Thymus (tissue), 11 donors: ENCODE measurements around the gene UBR1. TPM values are rescaled to one million over a fixed set of nuclear protein-coding genes. Genes with fewer than 3 reads are reported as not detected.

Source experiments
- DNase-seq, 9 donors: peaks; one replicate each; pipeline ENCODE4 v3.0.0-alpha.2; 2013; ENCODE audit warnings: low spot score in 9 of 9, low read depth in 6 of 9, missing footprints in 1 of 9
- H3K27ac ChIP-seq, 2 donors: one replicate each; pipeline ENCODE4 v1.5.1; 2013; ENCODE audit warnings: control low read depth in 1 of 2, low read depth in 1 of 2, low read length in 1 of 2, mild to moderate bottlenecking in 1 of 2, moderate library complexity in 1 of 2
- H3K27me3 ChIP-seq, 2 donors: one replicate each; pipeline ENCODE4 v1.5.1; 2013; ENCODE audit warnings: low read length in 1 of 2; ENCODE audit not compliant: control insufficient read depth in 2 of 2, insufficient read depth in 1 of 2
- H3K36me3 ChIP-seq, 2 donors: one replicate each; pipeline ENCODE4 v1.5.1; 2013; ENCODE audit warnings: low read length in 1 of 2, mild to moderate bottlenecking in 1 of 2, moderate library complexity in 1 of 2; ENCODE audit not compliant: control insufficient read depth in 2 of 2, insufficient read depth in 2 of 2
- H3K4me1 ChIP-seq, 2 donors: one replicate each; pipeline ENCODE4 v1.5.1; 2013; ENCODE audit warnings: low read length in 2 of 2; ENCODE audit not compliant: control insufficient read depth in 2 of 2, insufficient read depth in 2 of 2
- H3K4me3 ChIP-seq, 2 donors: one replicate each; pipeline ENCODE4 v1.5.1; 2013; ENCODE audit warnings: low read length in 2 of 2, control low read depth in 1 of 2, mild to moderate bottlenecking in 1 of 2
- H3K9me3 ChIP-seq, 2 donors: one replicate each; pipeline ENCODE4 v1.5.1; 2013; ENCODE audit warnings: low read length in 1 of 2, mild to moderate bottlenecking in 1 of 2; ENCODE audit not compliant: control insufficient read depth in 2 of 2, insufficient read depth in 1 of 2
- WGBS: extraction: QIAGEN DNeasy Blood & Tissue Kit; methylation state at CpG from one replicate; pipeline ENCODE4 v1.1.7; 2013; 5-methylcytosine and 5-hydroxymethylcytosine counted together
- polyA plus RNA-seq: library from polyadenylated mRNA; stranded (reverse); fragments of 200-250 nt; gene quantifications from one replicate; pipeline ENCODE4 v1.2.3, GENCODE V29; 2013
- total RNA-seq: library from RNA; stranded (reverse); fragments of 120-200 nt; gene quantifications from one replicate; pipeline ENCODE4 v1.2.4, GENCODE V29; 2013
- donor health status: healthy.

The UBR1 gene
- total and polyA plus RNA-seq, 2 donors: 10.2 to 23.0 TPM

GRCh38 chr15:43121863-43122262 is 16.0 kb upstream of the UBR1 start:
- Histone ChIP-seq H3K27me3 (peaks cover 0 to 20% of the 10 kb centered on the region in 2 donors), H3K27ac (no peak overlapping the region), H3K4me3 (no peak overlapping the region), H3K4me1 (peaks cover 3 to 8% of the 10 kb centered on the region in 2 donors), H3K9me3 (no peaks in the 10 kb centered on the region), H3K36me3 (no peaks in the 10 kb centered on the region)
- DNase-seq: no peak
- 91% methylated on average over 2 of the region's 2 CpGs for WGBS

GRCh38 chr15:43118829-43119228 is 13.0 kb upstream of the UBR1 start:
- DNase-seq: no peak
- H3K4me1 ChIP-seq: peaks cover 3 to 8% of the 10 kb centered on the region in 2 donors
- no peak overlapping the region for H3K4me3 ChIP-seq
- H3K36me3 ChIP-seq: no peaks in the 10 kb centered on the region
- H3K27me3 ChIP-seq: peaks cover 0 to 20% of the 10 kb centered on the region in 2 donors
- peaks cover 0 to 4% of the 10 kb centered on the region in 2 donors for H3K9me3 ChIP-seq
- WGBS: 97% methylated on average over 2 of the region's 2 CpGs
- H3K27ac ChIP-seq: no peak overlapping the region

DNA sequence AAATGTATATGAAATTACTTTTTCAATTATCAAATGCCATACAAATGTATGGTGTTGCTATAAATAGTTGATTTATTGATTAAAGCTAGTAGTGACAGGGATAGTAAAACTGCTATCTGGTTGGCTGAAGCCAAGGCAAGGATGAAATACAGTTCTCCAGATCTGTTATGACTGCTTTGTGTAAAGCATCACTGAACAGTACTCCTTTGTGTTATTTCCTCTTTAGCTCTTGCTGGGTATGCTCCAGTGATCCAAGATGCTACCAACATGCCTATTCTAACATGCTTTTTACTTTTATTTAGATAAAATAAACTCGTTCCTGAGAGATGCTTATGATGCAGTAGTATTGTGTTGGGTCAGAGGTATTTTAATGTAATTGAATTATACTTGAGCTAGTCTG is 12.4 kb upstream of the UBR1 start:
- no peak overlapping the region for H3K4me3 ChIP-seq
- peaks cover 0 to 4% of the 10 kb centered on the region in 2 donors for H3K9me3 ChIP-seq
- H3K27me3 ChIP-seq: peaks cover 0 to 20% of the 10 kb centered on the region in 2 donors
- no peak for DNase-seq
- 95% methylated on average over 1 of the region's 1 CpG for WGBS
- H3K4me1 ChIP-seq: peaks cover 3 to 8% of the 10 kb centered on the region in 2 donors
- no peaks in the 10 kb centered on the region for H3K36me3 ChIP-seq
- no peak overlapping the region for H3K27ac ChIP-seq

DNA sequence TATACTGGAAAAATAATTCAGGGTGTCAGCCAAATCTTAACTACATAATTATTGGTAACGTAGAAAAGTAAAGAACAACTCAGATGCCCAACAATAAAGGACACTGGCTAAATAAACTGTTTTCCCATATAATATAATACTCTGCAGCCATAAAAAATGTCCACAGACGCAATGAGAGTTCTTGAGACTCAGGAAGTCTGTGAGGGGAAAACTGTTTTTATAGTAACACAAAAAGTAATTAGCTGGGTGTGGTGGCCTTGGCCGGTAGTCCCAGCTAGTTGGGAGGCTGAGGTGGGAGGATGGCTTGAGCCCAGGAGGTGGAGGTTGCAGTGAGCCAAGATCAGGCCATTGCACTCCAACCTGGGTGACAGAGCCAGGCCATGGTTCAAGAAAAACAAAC is 5.5 kb upstream of the UBR1 start:
- 94% methylated on average over 3 of the region's 3 CpGs for WGBS
- Histone ChIP-seq H3K4me3 (no peak overlapping the region), H3K9me3 (peaks cover 0 to 4% of the 10 kb centered on the region in 2 donors), H3K27ac (no peak overlapping the region), H3K4me1 (no peaks in the 10 kb centered on the region), H3K27me3 (no peaks in the 10 kb centered on the region), H3K36me3 (no peaks in the 10 kb centered on the region)
- no peak for DNase-seq

DNA sequence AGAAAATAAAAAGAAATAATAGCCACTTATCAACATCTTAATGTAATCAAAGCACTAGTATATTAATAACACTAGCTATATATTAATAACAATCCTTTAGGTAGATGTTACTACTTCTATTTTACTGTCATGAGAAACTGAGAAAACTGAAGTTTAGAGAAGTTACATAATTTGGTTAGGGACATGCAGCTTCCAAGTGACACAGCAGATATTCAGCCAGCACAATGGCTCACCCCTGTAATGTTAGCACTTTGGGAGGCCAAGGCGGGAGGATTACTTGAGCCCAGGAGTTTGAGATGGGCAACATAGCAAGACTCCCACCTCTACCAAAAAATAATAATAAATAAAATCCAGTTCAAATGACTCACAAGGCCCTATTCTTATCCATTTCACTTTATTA is 1.9 kb upstream of the UBR1 start:
- Histone ChIP-seq H3K4me3 (no peak overlapping the region), H3K27me3 (no peaks in the 10 kb centered on the region), H3K4me1 (peaks cover 5 to 11% of the 10 kb centered on the region in 2 donors), H3K9me3 (no peaks in the 10 kb centered on the region), H3K36me3 (no peaks in the 10 kb centered on the region), H3K27ac (no peak overlapping the region)
- 93% methylated on average over 1 of the region's 1 CpG for WGBS
- no peak for DNase-seq

DNA sequence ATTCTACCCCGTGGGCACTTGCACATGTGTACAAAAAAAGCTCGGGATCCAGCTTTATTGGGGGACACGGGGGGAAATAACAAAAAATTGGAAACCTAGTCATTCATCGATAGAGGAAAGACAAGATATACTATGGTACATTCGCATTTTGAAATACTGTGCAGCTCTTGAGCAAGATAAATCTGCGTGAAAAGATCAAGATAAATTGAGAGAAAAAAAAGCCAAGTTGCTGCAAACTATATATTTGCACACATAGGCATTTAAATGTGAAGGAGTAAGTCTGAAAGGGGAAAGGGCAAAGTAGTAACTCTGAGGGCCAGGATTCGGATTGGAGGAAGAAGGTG is 620 bp upstream of the UBR1 start:
- H3K36me3 ChIP-seq: peaks cover 0 to 5% of the 10 kb centered on the region in 2 donors
- H3K4me1 ChIP-seq: peaks cover 5 to 11% of the 10 kb centered on the region in 2 donors
- peak overlapping the region; percentile 78 to 93 for H3K27ac ChIP-seq
- H3K9me3 ChIP-seq: no peaks in the 10 kb centered on the region
- H3K27me3 ChIP-seq: no peaks in the 10 kb centered on the region
- no peak for DNase-seq
- 28% methylated on average over 7 of the region's 7 CpGs for WGBS
- peak overlapping the region; percentile 73 to 95 for H3K4me3 ChIP-seq

DNA sequence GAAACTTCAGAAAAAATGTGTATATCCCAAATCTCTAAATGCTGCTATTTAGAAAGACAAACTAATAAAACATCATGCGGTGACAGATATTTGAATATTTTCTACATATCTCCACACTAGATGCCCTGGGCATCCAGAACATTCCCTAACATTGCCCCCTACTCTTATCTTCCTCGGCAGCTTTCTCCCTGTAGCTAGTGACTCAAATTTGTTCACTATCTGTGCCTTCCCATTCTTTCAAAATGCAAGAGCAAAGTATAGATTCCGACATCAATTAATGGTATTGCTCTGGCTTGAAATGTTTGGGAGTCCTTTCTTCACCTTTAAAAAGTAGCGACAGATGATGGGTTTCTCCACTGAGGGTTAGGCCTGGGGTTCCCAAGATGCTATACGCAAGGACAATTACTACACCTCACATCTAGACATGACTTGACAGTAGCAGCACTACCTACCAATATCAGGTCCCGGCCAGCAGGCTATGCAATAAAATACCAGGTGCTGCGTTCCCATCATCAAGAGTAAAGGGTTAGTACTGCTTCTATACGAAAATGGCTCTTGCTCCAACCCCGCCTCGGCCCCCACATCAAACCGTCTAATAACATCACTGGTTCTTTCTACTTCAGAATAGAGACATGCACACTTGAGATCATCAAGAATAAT is 631 bp downstream of the UBR1 start:
- Histone ChIP-seq H3K9me3 (no peaks in the 10 kb centered on the region), H3K27ac (peak overlapping the region; percentile 78 to 93), H3K36me3 (peaks cover 7% of the 10 kb centered on the region in 2 donors), H3K4me1 (peaks cover 5 to 11% of the 10 kb centered on the region in 2 donors), H3K27me3 (no peaks in the 10 kb centered on the region), H3K4me3 (peak overlapping the region; percentile 73 to 95)
- DNase-seq: peak in 3 of 9 donors; percentile 13 to 46 (median 37)
- WGBS: 17% methylated on average over 11 of the region's 11 CpGs

GRCh38 chr15:43104426-43104825 is 1.4 kb downstream of the UBR1 start:
- Histone ChIP-seq H3K4me1 (peaks cover 5 to 11% of the 10 kb centered on the region in 2 donors), H3K4me3 (no peak overlapping the region), H3K27me3 (no peaks in the 10 kb centered on the region), H3K27ac (no peak overlapping the region), H3K9me3 (no peaks in the 10 kb centered on the region), H3K36me3 (peaks cover 10 to 11% of the 10 kb centered on the region in 2 donors)
- WGBS: 83% methylated on average over 5 of the region's 5 CpGs
- DNase-seq: no peak

- H3K27ac ChIP-seq: no peak overlapping the region
- no peaks in the 10 kb centered on the region for H3K27me3 ChIP-seq
- no peaks in the 10 kb centered on the region for H3K9me3 ChIP-seq
- DNase-seq: no peak
- H3K4me1 ChIP-seq: peaks cover 5 to 11% of the 10 kb centered on the region in 2 donors
- H3K4me3 ChIP-seq: no peak overlapping the region
- 96% methylated on average over 1 of the region's 1 CpG for WGBS
- peaks cover 10 to 11% of the 10 kb centered on the region in 2 donors for H3K36me3 ChIP-seq
Observed at GRCh38 chr15:43103907-43104306, 1.9 kb downstream of the UBR1 start.
